BE2C (cell line): ENCODE results near the gene CYTH4.

Source experiments
- DNase-seq: peaks from one replicate; pipeline ENCODE4 v3.0.0-alpha.2; 2020
- H3K27me3 ChIP-seq: fragments of 250-450 bp; sonication (Bioruptor Pico); 2 replicates; pipeline ENCODE4 v1.5.1; 2020; ENCODE audit warnings: mild to moderate bottlenecking
- H3K36me3 ChIP-seq: fragments of 250-450 bp; sonication (Bioruptor Pico); 2 replicates; pipeline ENCODE4 v1.5.1; 2020; ENCODE audit warnings: mild to moderate bottlenecking
- H3K4me1 ChIP-seq: fragments of 250-450 bp; sonication (Bioruptor Pico); 2 replicates; pipeline ENCODE4 v1.5.1; 2020
- H3K4me3 ChIP-seq: 2 replicates; pipeline ENCODE4 v1.5.1; 2011; ENCODE audit warnings: low read depth, low read length
- H3K9me3 ChIP-seq: fragments of 250-450 bp; sonication (Bioruptor Pico); 2 replicates; pipeline ENCODE4 v1.5.1; 2020
- CTCF ChIP-seq: IDR thresholded peaks from 2 replicates; pipeline ENCODE4 v1.5.1; 2012; ENCODE audit warnings: mild to moderate bottlenecking, low read depth, low read length

CYTH4 gene

GRCh38 chr22:37289156-37289735, 6.9 kb downstream of the CYTH4 start:
- no peak for TF ChIP-seq CTCF
- Histone ChIP-seq H3K36me3 (no peaks in the 10 kb centered on the region), H3K9me3 (peaks cover 10% of the 10 kb centered on the region; the same call in 1 of the 2 replicates), H3K4me3 (no peak overlapping the region), H3K27me3 (peaks cover 6% of the 10 kb centered on the region; the same call in 1 of the 2 replicates), H3K4me1 (no peaks in the 10 kb centered on the region)
- DNase-seq, result no peak

GRCh38 chr22:37290737-37291136, 8.4 kb downstream of the CYTH4 start:
- peaks cover 10% of the 10 kb centered on the region; the same call in 1 of the 2 replicates for H3K9me3 ChIP-seq
- no peak overlapping the region for H3K4me3 ChIP-seq
- no peak for TF ChIP-seq CTCF
- no peak for DNase-seq
- no peaks in the 10 kb centered on the region for H3K4me1 ChIP-seq
- H3K27me3 ChIP-seq, result peaks cover 6% of the 10 kb centered on the region; the same call in 1 of the 2 replicates
- H3K36me3 ChIP-seq, result no peaks in the 10 kb centered on the region

GRCh38 chr22:37291559-37292298, 9.4 kb downstream of the CYTH4 start:
- Histone ChIP-seq H3K36me3 (no peaks in the 10 kb centered on the region), H3K4me1 (no peaks in the 10 kb centered on the region), H3K9me3 (peaks cover 10% of the 10 kb centered on the region; the same call in 1 of the 2 replicates), H3K27me3 (peaks cover 3% of the 10 kb centered on the region; the same call in 1 of the 2 replicates), H3K4me3 (no peak overlapping the region)
- DNase-seq, result no peak
- no peak for TF ChIP-seq CTCF

- H3K36me3 ChIP-seq, result no peaks in the 10 kb centered on the region
- DNase-seq, result no peak
- H3K27me3 ChIP-seq, result peaks cover 3% of the 10 kb centered on the region; the same call in 1 of the 2 replicates
- peaks cover 10% of the 10 kb centered on the region; the same call in 1 of the 2 replicates for H3K9me3 ChIP-seq
- no peaks in the 10 kb centered on the region for H3K4me1 ChIP-seq
- H3K4me3 ChIP-seq, result no peak overlapping the region
- no peak for TF ChIP-seq CTCF
These were observed 10.3 kb downstream of the CYTH4 start for GRCh38 chr22:37292641-37293040.

GRCh38 chr22:37293172-37293571, 10.9 kb downstream of the CYTH4 start:
- H3K27me3 ChIP-seq, result no peaks in the 10 kb centered on the region; the same call in 1 of the 2 replicates
- H3K4me3 ChIP-seq, result no peak overlapping the region
- H3K4me1 ChIP-seq, result no peaks in the 10 kb centered on the region
- TF ChIP-seq CTCF, result no peak
- no peak for DNase-seq
- H3K9me3 ChIP-seq, result peaks cover 10% of the 10 kb centered on the region; the same call in 1 of the 2 replicates
- no peaks in the 10 kb centered on the region for H3K36me3 ChIP-seq

- no peaks in the 10 kb centered on the region for H3K36me3 ChIP-seq
- no peak for TF ChIP-seq CTCF
- H3K27me3 ChIP-seq, result no peaks in the 10 kb centered on the region; the same call in 1 of the 2 replicates
- DNase-seq, result no peak
- H3K4me1 ChIP-seq, result no peaks in the 10 kb centered on the region
- peaks cover 10% of the 10 kb centered on the region; the same call in 1 of the 2 replicates for H3K9me3 ChIP-seq
- no peak overlapping the region for H3K4me3 ChIP-seq
These were observed 12.4 kb downstream of the CYTH4 start for GRCh38 chr22:37294747-37295146.
